IMR-90 (cell line): Measurements from ENCODE around the gene CEP57L1. TPM values are rescaled to one million over a fixed set of nuclear protein-coding genes. Genes with fewer than 3 reads are reported as not detected.

Source experiments
- ATAC-seq: fragments of 200-7000 bp; cut with Tn5 transposase; 2 replicates; pipeline ENCODE4 v1.9.1; 2020; ENCODE audit warnings: low read depth, mild to moderate bottlenecking, moderate library complexity
- BruUV-seq: library from RNA; stranded (reverse); fragments of 400-500 nt; replicated peaks from 2 replicates; lab custom pipeline; 2021; lab: Mats Ljungman, UMichigan
- CTCF ChIA-PET: fragments of 300-600 bp; formaldehyde crosslinking; extraction: SDS; loops from one replicate; lab custom pipeline; 2021; ENCODE audit warnings: antibody characterized with exemption; lab: Yijun Ruan, JAX
- POLR2A ChIA-PET: fragments of 300-600 bp; sonication (Branson Sonifier 250); formaldehyde crosslinking; loops from one replicate; lab custom pipeline; 2022; ENCODE audit warnings: antibody characterized with exemption; ENCODE audit not compliant: unreplicated experiment; lab: Charles Lee
- DNase-seq: peaks from one replicate; pipeline ENCODE4 v3.0.0; 2013
- H2AFZ ChIP-seq: replicated peaks from 2 replicates; pipeline ENCODE3; 2013; ENCODE audit warnings: low read length, mild to moderate bottlenecking; ENCODE audit not compliant: poor library complexity
- H2AK5ac ChIP-seq: 2 replicates; pipeline ENCODE4 v1.6.1; 2013; ENCODE audit warnings: low read depth, low read length, inconsistent platforms
- H2AK9ac ChIP-seq: replicated peaks from 2 replicates; pipeline ENCODE3; 2013; ENCODE audit warnings: mild to moderate bottlenecking, low read depth, low read length, moderate library complexity; ENCODE audit not compliant: poor library complexity
- H2BK120ac ChIP-seq: 2 replicates; pipeline ENCODE4 v1.6.1; 2013; ENCODE audit warnings: low read depth, low read length, inconsistent platforms
- H2BK15ac ChIP-seq: 3 replicates; pipeline ENCODE4 v1.6.1; 2013; ENCODE audit warnings: low read depth, low read length, inconsistent platforms
- H2BK20ac ChIP-seq: 2 replicates; pipeline ENCODE4 v1.6.1; 2013; ENCODE audit warnings: low read depth, mild to moderate bottlenecking, inconsistent platforms, low read length, moderate library complexity
- H2BK5ac ChIP-seq: 2 replicates; pipeline ENCODE4 v1.6.1; 2013; ENCODE audit warnings: mild to moderate bottlenecking, low read depth, low read length, inconsistent platforms; ENCODE audit not compliant: poor library complexity, severe bottlenecking
- H3K14ac ChIP-seq: replicated peaks from 2 replicates; pipeline ENCODE4 v1.6.1; 2013; ENCODE audit warnings: low read depth, low read length, inconsistent platforms
- H3K18ac ChIP-seq: 2 replicates; pipeline ENCODE4 v1.6.1; 2013; ENCODE audit warnings: low read depth, low read length, control low read depth
- H3K23ac ChIP-seq: 2 replicates; pipeline ENCODE4 v1.6.1; 2013; ENCODE audit warnings: low read depth, low read length, inconsistent platforms
- H3K27ac ChIP-seq: 2 replicates; pipeline ENCODE4 v1.5.1; 2013; ENCODE audit warnings: mild to moderate bottlenecking, control low read depth, low read length; ENCODE audit not compliant: insufficient read depth
- H3K27me3 ChIP-seq: 2 replicates; pipeline ENCODE4 v1.6.1; 2013; ENCODE audit warnings: low read length; ENCODE audit not compliant: control insufficient read depth, insufficient read depth
- H3K36me3 ChIP-seq: 2 replicates; pipeline ENCODE4 v1.6.1; 2013; ENCODE audit warnings: low read length, mixed read lengths; ENCODE audit not compliant: control insufficient read depth, insufficient read depth
- H3K4ac ChIP-seq: 2 replicates; pipeline ENCODE4 v1.6.1; 2013; ENCODE audit warnings: low read depth, low read length, inconsistent platforms
- H3K4me1 ChIP-seq: 2 replicates; pipeline ENCODE4 v1.6.1; 2013; ENCODE audit warnings: low read length, mixed read lengths; ENCODE audit not compliant: control insufficient read depth, insufficient read depth
- H3K4me2 ChIP-seq: 2 replicates; pipeline ENCODE4 v1.6.1; 2013; ENCODE audit warnings: low read depth, mild to moderate bottlenecking, control low read depth, low read length, moderate library complexity
- H3K4me3 ChIP-seq: 2 replicates; pipeline ENCODE4 v1.5.1; 2013; ENCODE audit warnings: low read depth, mild to moderate bottlenecking, control low read depth, low read length, moderate library complexity; ENCODE audit not compliant: insufficient read depth
- H3K56ac ChIP-seq: 2 replicates; pipeline ENCODE4 v1.6.1; 2013; ENCODE audit warnings: low read length, inconsistent platforms; ENCODE audit not compliant: insufficient read depth; ENCODE audit errors: extremely low read depth
- H3K79me1 ChIP-seq, 2 experiments: 2 replicates each; pipeline ENCODE4 v1.6.1; 2013; ENCODE audit warnings: low read length in 2 of 2, inconsistent platforms in 1 of 2, low read depth in 1 of 2
- H3K9ac ChIP-seq: 2 replicates; pipeline ENCODE4 v1.6.1; 2013; ENCODE audit warnings: low read depth, low read length, control low read depth
- H3K9me1 ChIP-seq: 2 replicates; pipeline ENCODE4 v1.6.1; 2013; ENCODE audit warnings: low read length, inconsistent platforms; ENCODE audit not compliant: insufficient read depth
- H3K9me3 ChIP-seq: 2 replicates; pipeline ENCODE4 v1.6.1; 2013; ENCODE audit warnings: low read length; ENCODE audit not compliant: control insufficient read depth, insufficient read depth
- H4K20me1 ChIP-seq: 2 replicates; pipeline ENCODE4 v1.6.1; 2013; ENCODE audit warnings: low read length, inconsistent platforms; ENCODE audit not compliant: insufficient read depth
- H4K5ac ChIP-seq: 2 replicates; pipeline ENCODE4 v1.6.1; 2013; ENCODE audit warnings: mild to moderate bottlenecking, low read depth, low read length, control low read depth
- H4K8ac ChIP-seq, 2 experiments: 2 replicates each; pipeline ENCODE4 v1.6.1; 2013; ENCODE audit warnings: low read depth in 2 of 2, low read length in 2 of 2, control low read depth in 1 of 2, inconsistent platforms in 1 of 2
- H4K91ac ChIP-seq: 2 replicates; pipeline ENCODE4 v1.6.1; 2013; ENCODE audit warnings: low read depth, low read length, inconsistent platforms; ENCODE audit not compliant: insufficient read depth
- BHLHE40 ChIP-seq: fragments of 150-350 bp; IDR thresholded peaks from 2 replicates; pipeline ENCODE4 v1.6.1; 2016; ENCODE audit warnings: mild to moderate bottlenecking, low read depth, low read length
- CEBPB ChIP-seq: IDR thresholded peaks from 2 replicates; pipeline ENCODE4 v1.6.1; 2012; ENCODE audit warnings: low read depth, low read length, improper control_type of control experiment
- CHD1 ChIP-seq: IDR thresholded peaks from 2 replicates; pipeline ENCODE4 v1.6.1; 2012; ENCODE audit warnings: low read depth, low read length, improper control_type of control experiment
- CTCF ChIP-seq: conservative IDR thresholded peaks from 2 replicates; pipeline ENCODE4 v1.5.1; 2012; ENCODE audit warnings: mild to moderate bottlenecking, low read depth, low read length, improper control_type of control experiment
- ELK1 ChIP-seq: fragments of 150-350 bp; IDR thresholded peaks from 2 replicates; pipeline ENCODE4 v1.6.1; 2016; ENCODE audit warnings: low read depth, mild to moderate bottlenecking, low read length, moderate library complexity, borderline replicate concordance
- FOS ChIP-seq: fragments of 150-350 bp; IDR thresholded peaks from 2 replicates; pipeline ENCODE4 v1.6.1; 2016; ENCODE audit warnings: low read depth, low read length
- MAFK ChIP-seq: IDR thresholded peaks from 2 replicates; pipeline ENCODE4 v1.6.1; 2012; ENCODE audit warnings: low read depth, low read length, improper control_type of control experiment
- MAZ ChIP-seq: IDR thresholded peaks from 2 replicates; pipeline ENCODE4 v1.6.1; 2012; ENCODE audit warnings: low read depth, mild to moderate bottlenecking, low read length, improper control_type of control experiment, moderate library complexity, borderline replicate concordance
- MXI1 ChIP-seq: IDR thresholded peaks from 2 replicates; pipeline ENCODE4 v1.6.1; 2012; ENCODE audit warnings: low read depth, mild to moderate bottlenecking, low read length, moderate library complexity, borderline replicate concordance
- POLR2A ChIP-seq: IDR thresholded peaks from 2 replicates; pipeline ENCODE4 v1.6.1; 2012; ENCODE audit warnings: mild to moderate bottlenecking, low read depth, low read length
- RAD21 ChIP-seq: IDR thresholded peaks from 2 replicates; pipeline ENCODE4 v1.6.1; 2012; ENCODE audit warnings: low read length, improper control_type of control experiment
- RCOR1 ChIP-seq: IDR thresholded peaks from 2 replicates; pipeline ENCODE4 v1.6.1; 2012; ENCODE audit warnings: mild to moderate bottlenecking, low read length, improper control_type of control experiment; ENCODE audit not compliant: insufficient replicate concordance
- RFX5 ChIP-seq: IDR thresholded peaks from 2 replicates; pipeline ENCODE4 v1.8.0; 2012; ENCODE audit warnings: low read depth, mild to moderate bottlenecking, low read length, moderate library complexity
- SMC3 ChIP-seq: fragments of 150-350 bp; IDR thresholded peaks from 2 replicates; pipeline ENCODE4 v1.6.1; 2016; ENCODE audit warnings: low read depth, mild to moderate bottlenecking, antibody characterized with exemption, low read length, moderate library complexity
- USF2 ChIP-seq: fragments of 150-350 bp; IDR thresholded peaks from 2 replicates; pipeline ENCODE4 v1.6.1; 2017; ENCODE audit warnings: mild to moderate bottlenecking, antibody characterized with exemption, low read length, low read depth
- WGBS, 2 experiments: methylation state at CpG; one replicate each; pipeline versions ENCODE4 v1.1.5 to v1.1.7; 2013; ENCODE audit warnings: missing lambda C conversion rate in 2 of 2; ENCODE audit not compliant: insufficient read length in 1 of 2; ENCODE audit errors: extremely low coverage in 2 of 2; 5-methylcytosine and 5-hydroxymethylcytosine counted together
- dilution Hi-C: fragments of 300-500 bp; cut with HindIII; formaldehyde crosslinking; loops from one replicate; pipeline ENCODE4 v1.14.3; 2018; ENCODE audit warnings: low sequenced_read_pairs; ENCODE audit not compliant: unreplicated experiment
- in situ Hi-C: fragments of 300-500 bp; cut with MboI; formaldehyde crosslinking; loops from 3 replicates; pipeline ENCODE4 v1.14.3; 2019; ENCODE audit warnings: low sequenced_read_pairs, inconsistent platforms, mixed read lengths
- intact Hi-C: fragments of 100-400 bp; cut with micrococcal nuclease; formaldehyde crosslinking; loops from 2 replicates; pipeline ENCODE4 v1.10.0; 2022
- polyA plus RNA-seq, 3 experiments: library from polyadenylated mRNA; depleted of rRNA; stranded (reverse); fragments of >200 nt; gene quantifications; 2 replicates each; pipeline ENCODE4 v1.2.3, GENCODE V29; 2012; ENCODE audit warnings: low replicate concordance in 1 of 3
- total RNA-seq: library from RNA; depleted of rRNA; stranded (reverse); fragments of >200 nt; gene quantifications from 2 replicates; pipeline ENCODE4 v1.2.3, GENCODE V29; 2012

Gene CEP57L1
- total and polyA plus RNA-seq, 2 of the 4 experiments (the other 2 are of a cell fraction), result 10.3 to 21.9 TPM

GRCh38 chr6:109105681-109106080, 10.4 kb downstream of the CEP57L1 start:
- Histone ChIP-seq H2BK120ac (no peak overlapping the region), H3K4me2 (no peak overlapping the region), H2AK5ac (no peak overlapping the region), H3K4ac (no peak overlapping the region), H2AK9ac (no peak overlapping the region), H3K56ac (no peak overlapping the region), H3K9me1 (no peaks in the 10 kb centered on the region), H3K14ac (no peak overlapping the region), H2AFZ (no peak overlapping the region), H3K23ac (no peak overlapping the region), H3K36me3 (peaks cover 3% of the 10 kb centered on the region; the same call in 1 of the 2 replicates), H4K20me1 (no peaks in the 10 kb centered on the region), H4K8ac (no peak overlapping the region; a peak in 1 of 4 replicates), H2BK5ac (no peak overlapping the region), H2BK20ac (no peak overlapping the region), H3K9ac (no peak overlapping the region), H2BK15ac (no peak overlapping the region), H4K91ac (no peak overlapping the region), H3K27ac (no peak overlapping the region), H3K4me3 (no peak overlapping the region), H3K9me3 (no peaks in the 10 kb centered on the region), H3K18ac (no peak overlapping the region), H3K79me1 (peaks cover 7 to 15% of the 10 kb centered on the region in 2 experiments; a peak in 3 of 4 replicates), H3K27me3 (no peaks in the 10 kb centered on the region), H4K5ac (no peak overlapping the region), H3K4me1 (no peaks in the 10 kb centered on the region)
- dilution Hi-C loops (no loop called here), in situ Hi-C loops (no loop called here), intact Hi-C loops (no loop called here)
- ATAC-seq (no peak), DNase-seq (no peak)
- TF ChIP-seq FOS (no peak), BHLHE40 (no peak), USF2 (no peak), CHD1 (no peak), POLR2A (no peak), ELK1 (no peak), RCOR1 (no peak), CTCF (no peak), MXI1 (no peak), SMC3 (no peak), MAFK (no peak), MAZ (no peak), RFX5 (no peak), RAD21 (no peak), CEBPB (no peak)
- ChIA-PET POLR2A (no interaction called here), CTCF (no interaction called here)
- no CpG with 5 or more reads among the region's 5 CpGs for WGBS, 2 experiments
- no TSS peak for BruUV-seq
